Measurements from ENCODE around the gene HS3ST3A1.

DNA sequence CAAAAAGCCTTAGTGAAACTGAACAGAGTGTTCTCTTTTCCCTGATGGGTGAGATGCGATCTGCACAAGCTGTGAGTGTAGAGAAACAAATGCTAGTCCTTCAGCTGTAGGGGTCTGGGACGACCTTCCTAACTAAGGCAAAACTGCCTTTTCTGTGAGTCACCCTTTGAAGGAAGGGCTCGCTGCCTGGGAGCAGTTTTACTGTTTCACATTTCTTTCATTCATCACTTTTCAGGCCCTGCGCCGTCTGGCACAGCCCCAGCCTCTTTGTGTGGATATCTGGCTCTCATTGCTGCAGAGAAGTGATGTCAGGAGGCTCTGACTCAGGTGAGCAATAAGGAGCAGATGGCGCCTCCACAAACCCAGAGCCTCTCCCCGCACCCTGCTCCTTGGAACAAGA, 57.4 kb downstream of the HS3ST3A1 start:
- no peak for TF ChIP-seq YY1 (IDR thresholded peaks at IDR 0.05; ENCODE audit: insufficient read depth, insufficient read length)
- TF ChIP-seq ZNF274 (IDR thresholded peaks at IDR 0.05; ENCODE audit: low read depth, low read length) = no peak
